Smooth muscle cell (in vitro differentiated cells): ENCODE measurements around the gene TMEM120A. TPM values are rescaled to one million over a fixed set of nuclear protein-coding genes. Genes with fewer than 3 reads are reported as not detected.

Source experiments
- DNase-seq: peaks from one replicate; lab custom pipeline; 2025; ENCODE audit not compliant: unreplicated experiment; lab: John Stamatoyannopoulos, UW
- H2AFZ ChIP-seq: fragments of 200-600 bp; sonication (generic); 2 replicates; pipeline ENCODE4 v1.6.0; 2016; ENCODE audit warnings: antibody characterized with exemption, low read depth, mild to moderate bottlenecking
- H3F3A ChIP-seq: fragments of 200-600 bp; sonication (generic); 2 replicates; pipeline ENCODE4 v1.6.0; 2017; ENCODE audit warnings: antibody characterized with exemption, low read depth
- H3K27ac ChIP-seq: fragments of 200-600 bp; sonication (generic); 2 replicates; pipeline ENCODE4 v1.5.1; 2016; ENCODE audit warnings: low read depth, mild to moderate bottlenecking
- H3K27me3 ChIP-seq: fragments of 200-600 bp; sonication (generic); 2 replicates; pipeline ENCODE4 v1.6.1; 2016; ENCODE audit warnings: low read depth, mild to moderate bottlenecking
- H3K36me3 ChIP-seq: fragments of 200-600 bp; sonication (generic); 2 replicates; pipeline ENCODE4 v1.5.1; 2016; ENCODE audit warnings: low read depth
- H3K4me1 ChIP-seq: fragments of 200-600 bp; sonication (generic); 2 replicates; pipeline ENCODE4 v1.5.1; 2016; ENCODE audit warnings: low read depth
- H3K4me2 ChIP-seq: fragments of 200-600 bp; sonication (generic); 2 replicates; pipeline ENCODE4 v1.6.0; 2016; ENCODE audit warnings: mild to moderate bottlenecking
- H3K4me3 ChIP-seq: fragments of 200-600 bp; sonication (generic); 2 replicates; pipeline ENCODE4 v1.5.1; 2016; ENCODE audit warnings: mild to moderate bottlenecking
- H3K79me2 ChIP-seq: fragments of 200-600 bp; sonication (generic); 2 replicates; pipeline ENCODE4 v1.6.0; 2016; ENCODE audit warnings: low read depth, mild to moderate bottlenecking
- H3K9ac ChIP-seq: fragments of 200-600 bp; sonication (generic); 2 replicates; pipeline ENCODE4 v1.6.0; 2016; ENCODE audit warnings: low read depth
- H3K9me3 ChIP-seq: fragments of 200-600 bp; sonication (generic); replicated peaks from 2 replicates; pipeline ENCODE4 v1.5.1; 2016; ENCODE audit warnings: low read depth
- H4K20me1 ChIP-seq: fragments of 200-600 bp; sonication (generic); 2 replicates; pipeline ENCODE4 v1.6.0; 2016; ENCODE audit warnings: low read depth
- WGBS: methylation state at CpG from one replicate; pipeline ENCODE4 v1.1.7; 2016; ENCODE audit warnings: low lambda C conversion rate; 5-methylcytosine and 5-hydroxymethylcytosine counted together
- polyA plus RNA-seq: library from polyadenylated mRNA; unstranded; fragments of >200 nt; fragmentation: Nextera tagmentation; extraction: Ambion mirVana; gene quantifications from 2 replicates; pipeline ENCODE4 v1.2.1, GENCODE V29; 2016
- total RNA-seq: library from RNA; depleted of rRNA; stranded (reverse); fragments of >200 nt; gene quantifications from 2 replicates; pipeline ENCODE4 v1.2.3, GENCODE V29; 2014
- TF ChIP-seq, protein P1 (sequence below): fragments of 200-600 bp; sonication (generic); IDR thresholded peaks from 2 replicates; pipeline ENCODE4 v1.5.1; 2017; ENCODE audit warnings: borderline replicate concordance, mild to moderate bottlenecking, antibody characterized with exemption; ENCODE audit not compliant: insufficient read depth, poor library complexity, severe bottlenecking

The TMEM120A gene
- total and polyA plus RNA-seq, 2 experiments from 2014 or later = 20.3 to 37.2 TPM

DNA sequence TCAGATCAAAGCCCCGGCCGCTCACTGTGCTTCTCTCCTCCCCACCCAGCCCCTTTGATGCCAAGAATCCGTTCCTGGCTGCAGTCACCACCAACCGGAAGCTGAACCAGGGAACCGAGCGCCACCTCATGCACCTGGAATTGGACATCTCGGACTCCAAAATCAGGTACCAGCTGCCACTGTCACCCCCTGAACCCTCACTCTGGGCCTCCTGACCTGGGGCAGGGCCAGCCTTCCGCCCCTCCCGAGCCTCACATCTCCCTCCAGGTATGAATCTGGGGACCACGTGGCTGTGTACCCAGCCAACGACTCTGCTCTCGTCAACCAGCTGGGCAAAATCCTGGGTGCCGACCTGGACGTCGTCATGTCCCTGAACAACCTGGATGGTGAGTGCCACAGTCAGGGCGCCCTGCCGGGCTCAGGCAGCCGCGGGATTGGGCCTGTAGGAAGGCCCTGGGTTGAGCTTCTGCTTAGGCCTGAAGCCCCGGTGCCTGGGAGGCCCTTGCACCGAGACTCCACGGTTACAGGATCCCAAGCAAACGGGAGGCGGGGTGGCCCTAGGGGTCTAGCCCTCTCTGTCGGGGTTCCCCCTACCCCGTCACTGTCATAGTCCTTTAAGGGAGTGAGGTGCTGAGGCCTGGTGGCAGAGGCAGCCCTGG lies 10.8 kb downstream of the TMEM120A start:
- no peak for DNase-seq
- no peak overlapping the region for H2AFZ ChIP-seq
- no peaks in the 10 kb centered on the region for H4K20me1 ChIP-seq
- H3K9me3 ChIP-seq = no peaks in the 10 kb centered on the region
- no peak overlapping the region for H3K4me3 ChIP-seq
- H3K4me1 ChIP-seq = no peaks in the 10 kb centered on the region
- H3K9ac ChIP-seq = no peak overlapping the region
- H3K4me2 ChIP-seq = no peak overlapping the region
- WGBS = 98% methylated on average over 26 of the region's 26 CpGs
- TF ChIP-seq, protein P1, sequence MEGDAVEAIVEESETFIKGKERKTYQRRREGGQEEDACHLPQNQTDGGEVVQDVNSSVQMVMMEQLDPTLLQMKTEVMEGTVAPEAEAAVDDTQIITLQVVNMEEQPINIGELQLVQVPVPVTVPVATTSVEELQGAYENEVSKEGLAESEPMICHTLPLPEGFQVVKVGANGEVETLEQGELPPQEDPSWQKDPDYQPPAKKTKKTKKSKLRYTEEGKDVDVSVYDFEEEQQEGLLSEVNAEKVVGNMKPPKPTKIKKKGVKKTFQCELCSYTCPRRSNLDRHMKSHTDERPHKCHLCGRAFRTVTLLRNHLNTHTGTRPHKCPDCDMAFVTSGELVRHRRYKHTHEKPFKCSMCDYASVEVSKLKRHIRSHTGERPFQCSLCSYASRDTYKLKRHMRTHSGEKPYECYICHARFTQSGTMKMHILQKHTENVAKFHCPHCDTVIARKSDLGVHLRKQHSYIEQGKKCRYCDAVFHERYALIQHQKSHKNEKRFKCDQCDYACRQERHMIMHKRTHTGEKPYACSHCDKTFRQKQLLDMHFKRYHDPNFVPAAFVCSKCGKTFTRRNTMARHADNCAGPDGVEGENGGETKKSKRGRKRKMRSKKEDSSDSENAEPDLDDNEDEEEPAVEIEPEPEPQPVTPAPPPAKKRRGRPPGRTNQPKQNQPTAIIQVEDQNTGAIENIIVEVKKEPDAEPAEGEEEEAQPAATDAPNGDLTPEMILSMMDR = no peak
- no peak overlapping the region for H3K27ac ChIP-seq
- no peaks in the 10 kb centered on the region for H3K79me2 ChIP-seq
- H3K27me3 ChIP-seq = no peaks in the 10 kb centered on the region
- no peaks in the 10 kb centered on the region for H3F3A ChIP-seq
- no peaks in the 10 kb centered on the region for H3K36me3 ChIP-seq

DNA sequence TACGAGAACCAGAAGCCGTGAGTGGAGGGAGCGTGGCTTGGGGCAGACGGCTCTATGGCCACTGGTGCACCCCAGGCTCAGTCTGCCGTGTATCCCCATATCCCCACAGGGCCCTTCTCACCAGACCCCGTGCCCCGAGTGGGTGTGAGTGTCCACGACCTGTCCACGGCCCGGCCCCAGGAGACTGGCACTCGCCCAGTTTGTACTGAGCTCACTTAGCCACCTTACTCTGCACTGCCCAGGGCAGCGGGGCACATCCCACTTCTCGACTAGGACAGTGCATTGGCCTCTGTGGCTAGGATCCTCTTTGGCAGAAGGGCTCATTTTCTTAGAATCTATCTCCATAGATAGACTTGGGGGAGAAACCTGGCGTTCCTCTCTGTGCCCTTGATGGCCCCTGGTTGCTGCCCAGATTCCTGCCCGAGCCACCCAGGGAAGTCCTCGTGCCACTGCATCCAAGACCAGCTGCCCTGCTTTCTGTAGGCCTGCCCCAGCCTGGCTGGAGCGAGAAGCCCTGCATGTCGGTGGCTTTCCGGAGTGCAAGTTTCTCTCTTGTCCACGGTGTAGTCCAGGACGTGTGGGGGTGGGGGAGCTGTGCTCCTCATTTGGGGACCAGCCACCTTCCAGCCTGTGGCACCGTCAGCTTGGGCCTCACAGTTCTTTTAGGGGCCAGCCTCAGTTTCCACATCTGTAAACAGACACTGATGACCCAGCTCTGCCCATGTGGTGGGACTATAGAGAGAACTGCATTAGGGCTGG lies 11.9 kb downstream of the TMEM120A start:
- Histone ChIP-seq H4K20me1 (no peaks in the 10 kb centered on the region), H3K4me1 (no peaks in the 10 kb centered on the region), H3K4me3 (no peak overlapping the region), H3K27ac (no peak overlapping the region), H3K9ac (no peak overlapping the region), H2AFZ (no peak overlapping the region), H3K4me2 (no peak overlapping the region), H3F3A (no peaks in the 10 kb centered on the region), H3K79me2 (no peaks in the 10 kb centered on the region), H3K27me3 (no peaks in the 10 kb centered on the region), H3K36me3 (no peaks in the 10 kb centered on the region), H3K9me3 (no peaks in the 10 kb centered on the region)
- 94% methylated on average over 22 of the region's 22 CpGs for WGBS
- TF ChIP-seq, protein P1 = no peak
- DNase-seq = no peak

DNA sequence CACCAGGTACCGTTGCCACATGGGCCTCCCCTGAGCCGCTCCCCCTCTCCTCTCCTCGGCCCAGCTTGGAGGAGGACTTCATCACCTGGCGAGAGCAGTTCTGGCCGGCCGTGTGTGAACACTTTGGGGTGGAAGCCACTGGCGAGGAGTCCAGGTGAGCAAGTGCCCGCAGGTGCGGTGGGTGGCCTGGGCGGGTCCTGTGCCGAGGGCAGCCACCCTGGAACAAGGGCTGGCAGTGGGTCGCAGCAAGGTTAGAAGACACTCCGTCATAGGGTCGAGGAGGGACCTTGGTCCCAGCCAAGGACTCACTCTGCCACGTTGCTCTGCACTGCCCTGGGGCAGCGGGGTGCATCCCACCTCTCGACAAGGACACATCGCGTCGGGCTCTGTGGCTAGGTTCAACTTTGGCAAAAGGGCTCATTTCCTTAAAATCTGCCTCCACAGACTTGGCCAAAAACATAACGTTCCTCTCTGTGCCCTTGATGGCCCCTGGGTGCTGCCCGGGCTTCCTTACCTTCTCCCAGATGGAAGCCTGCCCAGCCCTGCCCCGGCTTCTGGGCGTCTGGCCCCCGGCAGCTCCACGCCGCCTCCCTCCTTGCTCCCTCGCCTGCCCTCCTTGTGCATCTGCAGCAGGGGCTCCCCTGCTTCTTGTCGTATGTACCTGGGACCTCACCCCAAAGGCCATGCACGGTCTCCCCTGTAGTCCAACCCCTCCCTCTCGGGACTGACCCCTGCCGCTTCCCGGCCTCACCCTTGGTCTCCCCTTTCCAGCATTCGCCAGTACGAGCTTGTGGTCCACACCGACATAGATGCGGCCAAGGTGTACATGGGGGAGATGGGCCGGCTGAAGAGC lies 12.7 kb downstream of the TMEM120A start:
- no peaks in the 10 kb centered on the region for H4K20me1 ChIP-seq
- H3K36me3 ChIP-seq = no peaks in the 10 kb centered on the region
- H3K27me3 ChIP-seq = no peaks in the 10 kb centered on the region
- H3K4me2 ChIP-seq = no peak overlapping the region
- no peaks in the 10 kb centered on the region for H3K9me3 ChIP-seq
- TF ChIP-seq, protein P1 = no peak
- no peaks in the 10 kb centered on the region for H3K79me2 ChIP-seq
- H3K4me1 ChIP-seq = no peaks in the 10 kb centered on the region
- no peak overlapping the region for H3K9ac ChIP-seq
- WGBS = 91% methylated on average over 38 of the region's 38 CpGs
- H3F3A ChIP-seq = no peaks in the 10 kb centered on the region
- H3K4me3 ChIP-seq = no peak overlapping the region
- DNase-seq = no peak
- no peak overlapping the region for H3K27ac ChIP-seq
- no peak overlapping the region for H2AFZ ChIP-seq
